Panc1 (cell line): Measurements from ENCODE around the gene LHFPL2.

Source experiments
- POLR2AphosphoS5 ChIP-seq: IDR thresholded peaks from 2 replicates; pipeline ENCODE4 v1.6.1; 2012; ENCODE audit warnings: mild to moderate bottlenecking, low read depth, low read length, moderate library complexity
- TF ChIP-seq, protein P1 (sequence below): fragments of 450-650 bp; IDR thresholded peaks from 2 replicates; pipeline ENCODE4 v1.5.1; 2017; ENCODE audit warnings: mild to moderate bottlenecking
- TF ChIP-seq, protein P2 (sequence below), 2 experiments: IDR thresholded peaks; 2 replicates each; pipeline ENCODE4 v1.6.1; 2011 to 2012; ENCODE audit warnings: low read depth in 2 of 2, control low read depth in 1 of 2, low read length in 1 of 2, mild to moderate bottlenecking in 1 of 2, moderate library complexity in 1 of 2; ENCODE audit not compliant: insufficient read depth in 1 of 2

DNA sequence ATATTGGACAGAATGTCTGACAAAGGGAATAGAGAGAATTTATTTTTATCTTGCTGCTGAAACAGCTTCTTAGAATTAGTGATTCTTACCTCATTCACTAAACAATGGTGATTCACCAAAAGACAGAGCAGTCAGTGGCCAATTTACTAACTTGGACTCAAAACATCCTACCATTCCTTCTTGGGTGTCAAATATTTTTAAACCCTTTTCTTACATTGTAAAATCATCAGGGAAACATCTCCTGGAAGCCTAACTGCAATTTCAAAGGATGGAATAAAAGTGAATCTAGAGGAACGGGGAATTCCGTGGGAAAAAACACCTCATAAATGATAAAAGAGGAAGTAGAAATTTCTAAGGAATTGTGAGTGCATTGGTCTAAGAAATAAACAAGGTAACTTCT, 97.7 kb downstream of the LHFPL2 start:
- TF ChIP-seq, protein P1, sequence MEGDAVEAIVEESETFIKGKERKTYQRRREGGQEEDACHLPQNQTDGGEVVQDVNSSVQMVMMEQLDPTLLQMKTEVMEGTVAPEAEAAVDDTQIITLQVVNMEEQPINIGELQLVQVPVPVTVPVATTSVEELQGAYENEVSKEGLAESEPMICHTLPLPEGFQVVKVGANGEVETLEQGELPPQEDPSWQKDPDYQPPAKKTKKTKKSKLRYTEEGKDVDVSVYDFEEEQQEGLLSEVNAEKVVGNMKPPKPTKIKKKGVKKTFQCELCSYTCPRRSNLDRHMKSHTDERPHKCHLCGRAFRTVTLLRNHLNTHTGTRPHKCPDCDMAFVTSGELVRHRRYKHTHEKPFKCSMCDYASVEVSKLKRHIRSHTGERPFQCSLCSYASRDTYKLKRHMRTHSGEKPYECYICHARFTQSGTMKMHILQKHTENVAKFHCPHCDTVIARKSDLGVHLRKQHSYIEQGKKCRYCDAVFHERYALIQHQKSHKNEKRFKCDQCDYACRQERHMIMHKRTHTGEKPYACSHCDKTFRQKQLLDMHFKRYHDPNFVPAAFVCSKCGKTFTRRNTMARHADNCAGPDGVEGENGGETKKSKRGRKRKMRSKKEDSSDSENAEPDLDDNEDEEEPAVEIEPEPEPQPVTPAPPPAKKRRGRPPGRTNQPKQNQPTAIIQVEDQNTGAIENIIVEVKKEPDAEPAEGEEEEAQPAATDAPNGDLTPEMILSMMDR, result no peak
- TF ChIP-seq, protein P2, sequence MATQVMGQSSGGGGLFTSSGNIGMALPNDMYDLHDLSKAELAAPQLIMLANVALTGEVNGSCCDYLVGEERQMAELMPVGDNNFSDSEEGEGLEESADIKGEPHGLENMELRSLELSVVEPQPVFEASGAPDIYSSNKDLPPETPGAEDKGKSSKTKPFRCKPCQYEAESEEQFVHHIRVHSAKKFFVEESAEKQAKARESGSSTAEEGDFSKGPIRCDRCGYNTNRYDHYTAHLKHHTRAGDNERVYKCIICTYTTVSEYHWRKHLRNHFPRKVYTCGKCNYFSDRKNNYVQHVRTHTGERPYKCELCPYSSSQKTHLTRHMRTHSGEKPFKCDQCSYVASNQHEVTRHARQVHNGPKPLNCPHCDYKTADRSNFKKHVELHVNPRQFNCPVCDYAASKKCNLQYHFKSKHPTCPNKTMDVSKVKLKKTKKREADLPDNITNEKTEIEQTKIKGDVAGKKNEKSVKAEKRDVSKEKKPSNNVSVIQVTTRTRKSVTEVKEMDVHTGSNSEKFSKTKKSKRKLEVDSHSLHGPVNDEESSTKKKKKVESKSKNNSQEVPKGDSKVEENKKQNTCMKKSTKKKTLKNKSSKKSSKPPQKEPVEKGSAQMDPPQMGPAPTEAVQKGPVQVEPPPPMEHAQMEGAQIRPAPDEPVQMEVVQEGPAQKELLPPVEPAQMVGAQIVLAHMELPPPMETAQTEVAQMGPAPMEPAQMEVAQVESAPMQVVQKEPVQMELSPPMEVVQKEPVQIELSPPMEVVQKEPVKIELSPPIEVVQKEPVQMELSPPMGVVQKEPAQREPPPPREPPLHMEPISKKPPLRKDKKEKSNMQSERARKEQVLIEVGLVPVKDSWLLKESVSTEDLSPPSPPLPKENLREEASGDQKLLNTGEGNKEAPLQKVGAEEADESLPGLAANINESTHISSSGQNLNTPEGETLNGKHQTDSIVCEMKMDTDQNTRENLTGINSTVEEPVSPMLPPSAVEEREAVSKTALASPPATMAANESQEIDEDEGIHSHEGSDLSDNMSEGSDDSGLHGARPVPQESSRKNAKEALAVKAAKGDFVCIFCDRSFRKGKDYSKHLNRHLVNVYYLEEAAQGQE (IDR thresholded peaks at IDR 0.05; ENCODE audit: insufficient read depth in 1 of 2, low read depth in 2 of 2, low read length in 1 of 2), result no peak
- TF ChIP-seq POLR2AphosphoS5, result no peak
